GM11168 (cell line): ENCODE measurements around the gene HRH3.

ENCODE experiments used
- in situ Hi-C: fragments of 300-500 bp; cut with MboI; formaldehyde crosslinking; loops from one replicate; pipeline ENCODE4 v1.12.0; 2022; ENCODE audit warnings: low sequenced_read_pairs; ENCODE audit not compliant: unreplicated experiment

The HRH3 gene

DNA sequence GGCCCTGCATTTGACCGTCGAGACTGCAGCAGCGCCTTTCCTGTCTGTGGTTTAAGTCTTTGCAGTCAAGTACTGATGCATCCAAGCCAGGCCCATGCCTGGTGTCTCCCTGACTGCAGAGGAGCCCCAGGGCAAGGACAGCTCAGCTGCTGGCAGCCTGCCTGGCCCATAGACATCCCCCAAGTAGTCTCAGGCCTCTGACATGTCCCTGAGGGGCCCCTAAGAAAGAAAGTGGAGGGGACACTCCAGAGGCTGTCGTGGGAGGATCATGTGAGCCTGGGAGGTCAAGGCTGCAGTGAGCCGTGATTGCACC is 18.0 kb downstream of the HRH3 start:
- in situ Hi-C loops, result no loop called here

GRCh38 chr20:62201173-62202082 is 18.6 kb downstream of the HRH3 start:
- in situ Hi-C loops, result no loop called here

- in situ Hi-C loops, result no loop called here
Observed at GRCh38 chr20:62200491-62201172, 19.4 kb downstream of the HRH3 start.

- in situ Hi-C loops, result no loop called here
Observed at GRCh38 chr20:62198931-62199330, 21.1 kb downstream of the HRH3 start.

DNA sequence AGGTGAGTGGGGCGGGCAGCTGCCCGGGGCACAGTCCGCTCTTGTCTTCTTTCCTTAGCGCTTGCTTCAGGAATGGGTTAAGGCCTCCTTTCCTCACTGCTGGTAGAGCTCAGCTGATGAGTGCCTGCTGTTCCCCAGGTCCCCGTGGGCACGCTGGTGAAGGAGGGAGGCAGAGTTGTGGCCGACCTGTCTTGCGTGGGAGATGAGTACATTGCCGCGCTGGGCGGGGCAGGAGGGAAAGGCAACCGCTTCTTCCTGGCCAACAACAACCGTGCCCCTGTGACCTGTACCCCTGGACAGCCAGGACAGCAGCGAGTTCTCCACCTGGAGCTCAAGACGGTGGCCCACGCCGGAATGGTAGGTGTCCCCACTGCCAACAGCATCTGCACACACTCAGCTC is 21.6 kb downstream of the HRH3 start:
- in situ Hi-C loops, result no loop called here

DNA sequence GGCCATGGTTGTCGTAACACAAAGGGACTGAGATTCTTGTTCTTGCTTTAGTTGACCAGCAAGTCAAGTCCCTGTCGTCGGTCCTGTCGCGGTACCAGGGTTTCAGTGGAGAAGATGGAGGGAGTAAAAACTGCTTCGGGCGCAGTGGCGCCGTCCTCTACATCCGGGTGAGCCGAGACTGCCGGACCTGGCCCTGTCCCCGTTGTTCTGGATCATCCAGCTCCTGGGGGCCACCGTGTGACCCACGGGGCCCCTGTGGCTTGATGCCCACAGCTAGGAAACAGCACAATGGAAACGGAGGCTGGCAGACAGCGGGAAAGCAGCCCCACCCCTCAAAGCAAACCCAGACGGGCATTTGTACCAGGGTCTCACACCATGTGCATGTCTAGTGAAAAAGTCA is 22.3 kb downstream of the HRH3 start:
- in situ Hi-C loops, result no loop called here

DNA sequence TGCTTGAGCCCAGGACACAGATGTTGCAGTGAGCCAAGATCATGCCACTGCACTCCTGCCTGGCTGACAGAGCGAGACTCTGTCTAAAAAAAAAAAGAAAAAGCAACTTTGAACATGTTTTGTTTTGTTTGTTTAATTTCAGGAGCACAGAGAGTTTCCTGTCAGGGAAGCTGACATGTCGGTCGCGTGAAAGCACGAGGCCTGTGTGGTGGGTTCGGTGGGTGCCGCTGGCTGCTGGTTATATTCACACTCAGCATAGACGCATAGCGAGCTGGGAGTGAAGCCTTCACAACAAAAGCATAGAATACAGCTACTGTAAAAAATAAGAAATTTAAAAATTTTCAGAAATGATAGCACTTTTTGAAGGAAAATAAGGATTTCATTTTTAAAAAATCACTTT is 22.8 kb downstream of the HRH3 start:
- in situ Hi-C loops, result no loop called here

DNA sequence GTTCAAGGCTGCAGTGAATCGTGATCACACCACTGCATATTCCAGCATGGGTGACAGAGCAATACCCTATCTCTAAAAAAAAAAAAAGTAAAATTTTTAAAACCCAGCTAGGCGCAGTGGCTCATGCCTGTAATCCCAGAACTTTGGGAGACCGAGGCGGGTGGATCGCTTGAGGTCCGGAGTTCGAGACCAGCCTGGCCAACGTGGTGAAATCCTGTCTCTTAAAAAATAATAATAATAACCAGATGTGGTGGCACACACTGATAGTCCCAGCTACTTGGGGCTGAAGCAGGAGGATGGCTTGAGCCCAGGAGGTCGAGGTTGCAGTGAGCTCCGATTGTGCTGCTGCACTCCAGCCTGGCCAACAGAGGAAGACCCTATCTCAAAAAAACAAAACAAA is 23.8 kb downstream of the HRH3 start:
- in situ Hi-C loops, result no loop called here

GRCh38 chr20:62195736-62196135 is 24.3 kb downstream of the HRH3 start:
- in situ Hi-C loops, result no loop called here

DNA sequence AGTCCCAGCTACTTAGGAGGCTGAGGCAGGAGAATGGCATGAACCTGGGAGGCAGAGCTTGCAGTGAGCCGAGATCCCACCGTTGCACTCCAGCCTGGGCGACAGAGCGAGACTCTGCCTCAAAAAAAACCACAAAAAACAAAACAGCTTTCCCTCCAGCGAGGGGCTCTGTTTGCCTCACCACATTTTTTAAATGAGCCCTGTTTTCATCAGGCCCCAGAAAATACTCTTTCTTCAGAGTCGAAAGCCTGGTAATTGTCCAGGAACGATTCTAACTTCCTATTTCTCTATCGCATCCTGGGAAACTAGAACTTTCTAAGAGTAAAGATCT is 25.0 kb downstream of the HRH3 start:
- in situ Hi-C loops, result no loop called here

GRCh38 chr20:62193079-62194025 is 26.7 kb downstream of the HRH3 start:
- in situ Hi-C loops, result no loop called here

- in situ Hi-C loops, result no loop called here
Observed at GRCh38 chr20:62192635-62193034, 27.4 kb downstream of the HRH3 start.

GRCh38 chr20:62191781-62192559 is 28.1 kb downstream of the HRH3 start:
- in situ Hi-C loops, result no loop called here

DNA sequence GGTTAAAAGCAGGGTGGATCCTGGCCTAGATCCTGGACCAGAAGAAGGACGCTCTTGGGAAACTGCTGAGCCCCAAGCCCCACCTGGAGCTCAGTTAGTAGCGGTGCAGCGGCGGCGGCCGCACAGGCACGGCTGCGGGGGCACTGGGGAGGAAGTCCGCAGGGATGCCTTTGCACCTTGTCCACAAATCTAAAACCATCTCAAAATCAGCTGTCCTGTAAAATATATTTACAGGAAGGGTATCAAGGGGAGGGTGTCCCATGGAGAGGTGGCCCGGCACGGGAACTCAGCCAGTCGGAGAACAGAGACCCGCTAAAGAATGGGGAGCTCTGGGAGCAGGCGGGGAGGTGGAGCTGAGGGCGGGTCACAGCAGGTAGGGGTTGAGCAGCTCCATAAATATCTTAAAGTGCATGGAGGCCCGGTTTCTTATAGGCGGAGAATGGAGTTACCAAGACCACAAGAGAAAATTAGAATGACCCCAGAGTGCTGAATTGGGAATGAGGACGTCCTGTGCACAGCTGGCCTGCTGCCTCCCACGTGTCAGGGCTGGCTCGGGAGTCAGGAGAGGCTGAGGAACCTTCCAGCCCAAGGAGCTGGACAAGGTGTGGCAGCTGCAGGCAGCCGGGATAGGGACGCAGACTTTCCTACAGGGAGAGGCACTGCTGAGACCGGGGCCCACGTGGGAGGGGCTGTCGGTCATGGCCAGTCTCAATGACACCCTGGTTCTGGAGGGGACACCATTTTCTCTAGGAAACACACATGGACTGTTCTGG is 29.3 kb downstream of the HRH3 start:
- in situ Hi-C loops, result no loop called here

DNA sequence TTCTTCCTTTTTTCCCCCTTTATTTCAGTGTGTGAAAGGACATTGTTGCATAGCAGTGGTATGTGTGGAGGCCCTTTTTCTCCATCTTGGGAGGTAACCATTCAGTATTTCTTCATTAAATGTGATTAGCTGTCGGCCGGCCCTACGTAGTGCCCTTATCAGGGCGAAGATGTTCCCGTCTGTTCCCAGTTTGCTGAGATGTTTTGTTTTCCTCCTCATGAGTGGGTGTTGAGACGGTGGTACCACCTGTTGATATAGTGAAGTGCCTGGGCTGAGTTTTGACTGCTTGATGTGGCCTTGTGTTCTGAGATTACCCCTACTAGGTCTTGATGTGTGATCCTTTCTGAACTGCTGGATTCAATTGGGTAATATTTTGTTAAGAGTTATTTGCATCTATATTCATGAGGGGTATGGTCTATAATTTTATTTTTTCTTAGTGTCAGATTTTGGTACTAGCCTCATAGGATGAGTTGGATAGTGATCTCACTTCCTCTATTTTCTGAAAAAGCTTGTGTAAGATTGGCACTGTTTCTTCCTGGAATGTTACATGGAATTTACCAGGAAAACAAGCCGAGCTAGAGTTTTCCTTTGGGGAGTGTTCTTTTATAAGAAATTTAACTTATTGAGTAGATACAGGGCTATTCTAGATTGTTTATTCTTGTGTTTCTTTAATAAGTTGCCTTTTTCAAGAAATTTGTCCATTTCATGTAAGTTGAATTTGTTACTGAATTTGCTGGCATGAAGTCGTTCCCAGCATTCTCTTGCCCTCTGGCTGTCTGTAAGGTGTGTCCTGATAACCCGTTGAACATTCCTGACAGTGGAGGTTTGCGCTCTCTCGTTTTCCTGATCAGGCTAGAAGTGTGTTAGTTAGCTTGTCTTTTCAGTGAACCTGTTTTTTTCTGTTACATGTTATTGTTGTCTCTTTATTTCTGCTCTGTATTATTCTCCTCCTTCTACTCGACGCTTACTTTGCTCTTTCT is 32.9 kb downstream of the HRH3 start:
- in situ Hi-C loops, result no loop called here

DNA sequence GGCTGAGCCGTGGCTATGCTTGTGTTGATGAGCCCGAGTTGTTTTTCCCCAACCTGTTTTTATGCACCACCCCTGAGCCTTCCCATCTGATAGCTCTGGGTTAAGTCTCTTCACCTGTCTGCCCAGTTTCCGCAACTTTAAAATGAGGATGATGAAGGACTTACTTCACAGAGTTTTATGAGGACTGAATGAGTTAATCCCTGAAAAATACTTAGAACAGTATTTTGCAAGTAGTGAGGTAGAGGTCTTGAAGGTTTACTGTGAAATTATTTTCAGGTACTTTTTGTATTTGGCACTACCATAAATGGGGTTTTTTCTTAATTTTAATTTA is 34.0 kb downstream of the HRH3 start:
- in situ Hi-C loops, result no loop called here

- in situ Hi-C loops, result no loop called here
Observed at GRCh38 chr20:62183426-62184142, 36.5 kb downstream of the HRH3 start.
